SU-DHL-6 (cell line): ENCODE measurements around the gene MED15.

Experiments
- CTCF ChIP-seq: fragments of 200-600 bp; sonication (generic); IDR thresholded peaks from one replicate; pipeline ENCODE4 v1.5.1; 2017; ENCODE audit warnings: antibody characterized with exemption, mild to moderate bottlenecking, low read length, moderate library complexity; ENCODE audit not compliant: insufficient read depth, poor library complexity, severe bottlenecking
- EZH2phosphoT487 ChIP-seq: fragments of 200-600 bp; sonication (generic), shearing (Covaris generic); conservative IDR thresholded peaks from 2 replicates; pipeline ENCODE4 v1.6.1; 2018; ENCODE audit warnings: mild to moderate bottlenecking, antibody characterized with exemption, low read length, moderate library complexity, mixed read lengths

- TF ChIP-seq CTCF = no peak
- TF ChIP-seq EZH2phosphoT487 = no peak
Observed at GRCh38 chr22:20503816-20504215, 3.6 kb upstream of the MED15 start.
